ENCODE data around the gene SCN1B.
"Not testable (repeated sequence)": the region's sequence is repeated elsewhere in the genome, so short reads cannot be mapped to it uniquely, and the experiment has no call there.

The SCN1B gene

DNA sequence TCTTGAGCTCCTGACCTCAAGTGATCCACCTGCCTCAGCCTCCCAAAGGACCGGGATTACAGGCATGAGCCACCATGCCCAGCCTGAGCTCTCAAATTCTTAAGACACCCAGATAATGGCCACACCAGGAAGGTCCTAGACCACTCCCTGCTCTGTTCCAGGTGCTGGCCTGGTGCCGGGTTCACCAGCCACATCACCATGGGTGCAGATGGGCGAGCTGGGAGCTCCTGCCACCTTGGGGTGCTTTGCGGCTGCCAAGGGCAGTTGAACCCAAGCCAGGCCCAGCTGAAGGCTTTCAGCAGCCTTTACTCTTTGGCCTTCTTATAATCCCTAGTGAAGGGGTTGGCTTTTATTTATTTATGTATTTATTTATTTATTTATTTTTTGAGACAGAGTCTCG, 16.2 kb downstream of the SCN1B start:
- TF ChIP-seq, protein P1, sequence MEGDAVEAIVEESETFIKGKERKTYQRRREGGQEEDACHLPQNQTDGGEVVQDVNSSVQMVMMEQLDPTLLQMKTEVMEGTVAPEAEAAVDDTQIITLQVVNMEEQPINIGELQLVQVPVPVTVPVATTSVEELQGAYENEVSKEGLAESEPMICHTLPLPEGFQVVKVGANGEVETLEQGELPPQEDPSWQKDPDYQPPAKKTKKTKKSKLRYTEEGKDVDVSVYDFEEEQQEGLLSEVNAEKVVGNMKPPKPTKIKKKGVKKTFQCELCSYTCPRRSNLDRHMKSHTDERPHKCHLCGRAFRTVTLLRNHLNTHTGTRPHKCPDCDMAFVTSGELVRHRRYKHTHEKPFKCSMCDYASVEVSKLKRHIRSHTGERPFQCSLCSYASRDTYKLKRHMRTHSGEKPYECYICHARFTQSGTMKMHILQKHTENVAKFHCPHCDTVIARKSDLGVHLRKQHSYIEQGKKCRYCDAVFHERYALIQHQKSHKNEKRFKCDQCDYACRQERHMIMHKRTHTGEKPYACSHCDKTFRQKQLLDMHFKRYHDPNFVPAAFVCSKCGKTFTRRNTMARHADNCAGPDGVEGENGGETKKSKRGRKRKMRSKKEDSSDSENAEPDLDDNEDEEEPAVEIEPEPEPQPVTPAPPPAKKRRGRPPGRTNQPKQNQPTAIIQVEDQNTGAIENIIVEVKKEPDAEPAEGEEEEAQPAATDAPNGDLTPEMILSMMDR (IDR thresholded peaks at IDR 0.05; ENCODE audit: extremely low read depth, insufficient read depth, missing control alignments): no peak
- DNase-seq (ENCODE audit: low spot score): no peak
- in situ Hi-C loops (cut with MboI; ENCODE audit: low pct_unique_long_range_greater_than_20kb, low sequenced_read_pairs, unreplicated experiment): no loop called here

DNA sequence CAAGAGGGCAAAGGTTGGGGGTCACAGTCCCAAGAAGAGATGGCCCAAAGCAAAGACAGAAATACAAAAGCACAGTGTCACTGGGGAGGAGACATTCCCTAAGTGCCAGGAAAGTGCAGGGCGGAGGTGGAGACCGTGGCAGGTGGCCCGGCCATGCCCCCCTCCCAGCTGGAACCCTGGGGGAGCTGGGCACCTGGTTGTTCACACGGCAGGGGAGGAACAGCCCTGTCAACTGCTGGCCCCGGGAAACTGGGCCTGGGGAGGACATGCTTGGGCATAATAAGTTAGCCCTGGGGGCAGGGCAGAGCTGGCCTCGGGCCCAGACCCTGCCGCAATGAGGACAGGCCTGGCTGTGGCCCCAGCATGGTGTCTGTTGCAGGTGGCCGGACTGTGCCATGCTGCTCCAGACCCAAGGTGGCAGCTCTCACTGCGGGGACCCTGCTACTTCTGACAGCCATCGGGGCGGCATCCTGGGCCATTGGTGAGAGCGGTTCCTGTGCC, 18.7 kb downstream of the SCN1B start:
- TF ChIP-seq, protein P1 (IDR thresholded peaks at IDR 0.05; ENCODE audit: extremely low read depth, insufficient read depth, missing control alignments): no peak
- in situ Hi-C loops (cut with MboI; ENCODE audit: low pct_unique_long_range_greater_than_20kb, low sequenced_read_pairs, unreplicated experiment): no loop called here

DNA sequence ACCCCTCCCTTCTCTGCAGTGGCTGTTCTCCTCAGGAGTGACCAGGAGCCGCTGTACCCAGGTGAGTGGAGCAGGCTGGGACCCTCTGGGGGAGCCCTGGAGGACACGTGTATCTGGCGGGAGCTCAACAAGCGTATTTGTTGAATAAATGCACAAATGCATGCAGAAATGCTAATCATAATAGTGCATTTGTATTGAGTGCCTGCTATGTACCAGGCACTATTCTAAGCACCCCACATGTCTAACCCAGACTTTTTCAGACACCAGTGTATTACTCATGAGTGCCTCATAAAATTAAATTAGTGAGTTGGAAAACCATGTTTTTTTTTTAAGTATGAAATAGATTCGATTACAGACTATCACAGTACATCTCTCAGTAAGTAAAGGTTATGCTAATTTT, 19.2 kb downstream of the SCN1B start:
- TF ChIP-seq, protein P1 (IDR thresholded peaks at IDR 0.05; ENCODE audit: extremely low read depth, insufficient read depth, missing control alignments): no peak
- no peak for DNase-seq (ENCODE audit: low spot score)
- in situ Hi-C loops (cut with MboI; ENCODE audit: low pct_unique_long_range_greater_than_20kb, low sequenced_read_pairs, unreplicated experiment): no loop called here

More for the DNA sequence above, 18.7 kb downstream of the SCN1B start:
- no peak for DNase-seq (ENCODE audit: low spot score)

DNA sequence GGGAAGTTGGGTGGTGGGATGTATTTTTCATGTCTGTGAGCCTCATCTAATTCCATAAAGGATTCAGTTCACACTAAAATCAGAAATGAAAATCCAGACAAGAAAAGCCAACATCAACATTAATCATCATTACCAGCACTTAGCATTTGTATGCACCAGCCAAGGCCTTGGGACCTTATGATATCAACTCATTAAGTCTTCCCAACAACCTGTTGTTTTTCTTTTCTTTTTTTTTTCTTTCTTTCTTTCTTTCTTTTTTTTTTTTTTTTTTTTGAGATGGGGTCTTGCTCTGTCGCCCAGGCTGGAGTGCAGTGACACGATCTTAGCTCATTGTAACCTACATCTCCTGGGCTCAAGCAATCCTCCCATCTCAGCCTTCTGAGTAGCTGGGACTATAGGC, 20.4 kb downstream of the SCN1B start:
- DNase-seq (ENCODE audit: low spot score); in situ Hi-C loops (cut with MboI; ENCODE audit: low pct_unique_long_range_greater_than_20kb, low sequenced_read_pairs, unreplicated experiment): not testable (repeated sequence)

DNA sequence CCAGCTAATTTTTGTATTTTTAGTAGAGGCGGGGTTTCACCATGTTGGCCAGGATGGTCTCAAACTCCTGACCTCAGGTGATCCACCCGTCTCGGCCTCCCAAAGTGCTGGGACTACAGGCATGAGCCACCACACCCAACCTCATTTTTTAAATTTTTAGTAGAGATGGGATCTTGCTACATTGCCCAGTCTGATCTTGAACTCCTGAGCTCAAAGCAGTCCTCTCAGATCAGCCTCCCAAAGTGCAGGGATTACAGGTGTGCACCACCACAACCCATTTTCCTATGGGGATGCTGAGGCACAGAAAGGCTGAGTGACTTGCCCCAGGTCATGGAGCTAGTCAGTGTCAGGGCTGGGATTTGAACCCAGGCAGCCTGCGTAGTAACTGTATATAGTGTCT, 21.0 kb downstream of the SCN1B start:
- in situ Hi-C loops (cut with MboI; ENCODE audit: low pct_unique_long_range_greater_than_20kb, low sequenced_read_pairs, unreplicated experiment); DNase-seq (ENCODE audit: low spot score): not testable (repeated sequence)

DNA sequence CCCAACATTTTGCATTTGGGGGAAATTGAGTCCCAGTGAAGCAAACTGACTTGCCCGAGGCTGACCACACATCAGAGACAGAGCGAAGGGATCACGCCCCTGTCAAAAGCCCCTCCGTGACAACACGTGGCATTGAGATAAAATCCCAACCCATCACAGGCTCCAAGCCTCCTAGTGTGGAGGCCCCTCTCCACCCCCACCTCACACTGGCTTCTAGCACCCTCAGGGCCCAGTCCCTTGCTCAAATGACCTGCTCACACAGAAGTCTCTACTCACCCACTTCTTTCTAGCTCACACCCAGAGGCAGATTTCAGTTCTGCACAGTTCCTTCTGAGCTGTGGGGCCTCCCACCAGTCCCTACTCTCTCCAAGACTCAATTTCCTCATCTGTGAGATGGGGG, 21.5 kb downstream of the SCN1B start:
- in situ Hi-C loops (cut with MboI; ENCODE audit: low pct_unique_long_range_greater_than_20kb, low sequenced_read_pairs, unreplicated experiment): no loop called here
- TF ChIP-seq, protein P1 (IDR thresholded peaks at IDR 0.05; ENCODE audit: extremely low read depth, insufficient read depth, missing control alignments): no peak
- DNase-seq (ENCODE audit: low spot score): no peak

DNA sequence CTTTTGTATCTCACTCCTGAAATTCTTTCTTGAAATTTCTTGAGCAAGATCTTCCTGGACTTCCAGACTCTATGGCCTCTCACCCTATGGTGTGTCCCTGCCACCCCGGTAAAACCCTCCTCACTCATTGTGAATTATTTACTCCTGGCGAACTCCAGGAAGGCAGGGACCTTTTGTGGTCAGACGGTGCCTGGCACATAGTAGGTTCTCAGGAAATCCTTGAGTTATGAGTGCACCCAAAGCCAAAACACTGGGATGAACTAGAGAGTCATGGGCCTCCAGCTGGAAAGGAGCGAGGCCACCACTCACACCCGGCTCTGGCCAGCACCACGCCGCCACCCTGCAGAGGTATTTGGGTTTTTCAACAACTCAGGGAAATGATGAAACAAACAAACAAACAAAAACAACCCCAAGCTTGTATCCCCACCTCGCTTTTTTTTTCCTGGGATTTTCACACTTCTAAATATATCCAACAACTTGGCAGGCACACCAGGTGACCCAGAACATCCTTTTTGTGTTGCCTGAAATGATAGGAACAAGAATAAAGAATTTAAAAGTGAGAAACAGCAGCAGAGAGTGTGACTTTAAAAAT, 22.4 kb downstream of the SCN1B start:
- no peak for DNase-seq (ENCODE audit: low spot score)
- TF ChIP-seq, protein P1 (IDR thresholded peaks at IDR 0.05; ENCODE audit: extremely low read depth, insufficient read depth, missing control alignments): no peak
- in situ Hi-C loops (cut with MboI; ENCODE audit: low pct_unique_long_range_greater_than_20kb, low sequenced_read_pairs, unreplicated experiment): no loop called here

Measured in GM13977 (cell line).